Nephron progenitor cell (in vitro differentiated cells): ENCODE results near the gene PTPDC1.

Source experiments
- DNase-seq: peaks from one replicate; pipeline ENCODE4 v3.0.0; 2021
- H3K27ac Mint-ChIP-seq: 2 replicates; pipeline ENCODE4 v1.8.0; 2021; ENCODE audit warnings: mild to moderate bottlenecking, moderate library complexity, mixed read lengths
- H3K27me3 Mint-ChIP-seq: 2 replicates; pipeline ENCODE4 v1.8.0; 2021; ENCODE audit warnings: mild to moderate bottlenecking, low read depth, mixed read lengths; ENCODE audit not compliant: poor library complexity
- H3K36me3 Mint-ChIP-seq: 2 replicates; pipeline ENCODE4 v1.8.0; 2021; ENCODE audit warnings: low read depth, mixed read lengths
- H3K4me1 Mint-ChIP-seq: 2 replicates; pipeline ENCODE4 v1.8.0; 2021; ENCODE audit warnings: mixed read lengths
- H3K4me3 Mint-ChIP-seq: 2 replicates; pipeline ENCODE4 v1.8.0; 2021; ENCODE audit warnings: mild to moderate bottlenecking, moderate library complexity, mixed read lengths
- H3K9me3 Mint-ChIP-seq: 2 replicates; pipeline ENCODE4 v1.8.0; 2021; ENCODE audit warnings: mild to moderate bottlenecking, moderate library complexity, mixed read lengths
- TF ChIP-seq, protein P1 (sequence below): fragments of 200-600 bp; sonication (generic); IDR thresholded peaks from 2 replicates; pipeline ENCODE4 v1.5.0; 2021; ENCODE audit warnings: antibody characterized with exemption

PTPDC1 gene

DNA sequence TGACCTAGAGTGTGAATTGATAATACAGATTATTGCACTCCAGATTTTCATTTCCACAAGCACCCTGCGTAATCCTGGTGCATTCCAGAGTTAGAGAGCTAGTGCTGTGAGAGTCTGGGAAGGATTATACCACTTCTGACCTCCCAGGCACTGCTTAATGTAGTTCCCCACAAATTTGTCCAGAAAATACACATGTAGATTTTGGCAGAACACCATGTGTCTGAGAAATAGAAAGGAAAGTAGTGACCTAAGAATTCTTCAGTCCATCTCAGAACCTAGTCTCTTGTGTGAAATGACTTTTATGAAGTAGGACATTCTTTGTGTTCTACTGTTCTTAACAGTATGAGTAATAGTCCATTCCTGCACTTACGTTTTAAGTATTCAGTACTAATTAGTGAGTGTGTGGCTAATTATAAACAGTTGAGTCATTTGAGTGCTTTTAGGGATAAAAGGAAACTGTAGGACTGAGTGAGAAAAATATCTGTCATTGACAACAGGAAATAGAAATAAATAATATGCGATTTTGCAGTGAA, 27.8 kb upstream of the PTPDC1 start:
- Mint-ChIP-seq H3K9me3 (peaks cover 16% of the 10 kb centered on the region), H3K27me3 (no peaks in the 10 kb centered on the region), H3K4me1 (no peaks in the 10 kb centered on the region), H3K36me3 (peaks cover 28% of the 10 kb centered on the region), H3K4me3 (no peak overlapping the region), H3K27ac (no peak overlapping the region)
- TF ChIP-seq, protein P1, sequence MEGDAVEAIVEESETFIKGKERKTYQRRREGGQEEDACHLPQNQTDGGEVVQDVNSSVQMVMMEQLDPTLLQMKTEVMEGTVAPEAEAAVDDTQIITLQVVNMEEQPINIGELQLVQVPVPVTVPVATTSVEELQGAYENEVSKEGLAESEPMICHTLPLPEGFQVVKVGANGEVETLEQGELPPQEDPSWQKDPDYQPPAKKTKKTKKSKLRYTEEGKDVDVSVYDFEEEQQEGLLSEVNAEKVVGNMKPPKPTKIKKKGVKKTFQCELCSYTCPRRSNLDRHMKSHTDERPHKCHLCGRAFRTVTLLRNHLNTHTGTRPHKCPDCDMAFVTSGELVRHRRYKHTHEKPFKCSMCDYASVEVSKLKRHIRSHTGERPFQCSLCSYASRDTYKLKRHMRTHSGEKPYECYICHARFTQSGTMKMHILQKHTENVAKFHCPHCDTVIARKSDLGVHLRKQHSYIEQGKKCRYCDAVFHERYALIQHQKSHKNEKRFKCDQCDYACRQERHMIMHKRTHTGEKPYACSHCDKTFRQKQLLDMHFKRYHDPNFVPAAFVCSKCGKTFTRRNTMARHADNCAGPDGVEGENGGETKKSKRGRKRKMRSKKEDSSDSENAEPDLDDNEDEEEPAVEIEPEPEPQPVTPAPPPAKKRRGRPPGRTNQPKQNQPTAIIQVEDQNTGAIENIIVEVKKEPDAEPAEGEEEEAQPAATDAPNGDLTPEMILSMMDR: no peak
- no peak for DNase-seq

DNA sequence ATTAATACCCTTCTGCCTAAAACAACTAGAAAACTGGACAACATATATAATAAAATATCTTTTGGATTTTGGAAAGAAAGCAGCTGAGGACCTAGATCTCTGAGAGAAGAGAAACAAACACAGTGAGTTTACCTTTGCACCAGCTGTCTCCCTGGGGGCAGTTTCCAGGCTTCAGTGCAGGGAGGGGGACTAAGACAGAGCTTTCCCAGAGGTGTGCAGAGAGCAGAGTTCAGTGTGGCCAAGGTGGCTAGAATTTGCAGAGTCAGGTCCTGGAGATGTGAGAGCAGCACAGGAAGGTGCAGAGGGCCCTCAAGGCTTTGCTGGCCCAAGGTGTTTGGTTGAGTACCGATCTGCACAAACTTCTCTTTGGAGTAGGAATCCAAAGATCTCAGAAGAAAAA, 26.3 kb upstream of the PTPDC1 start:
- TF ChIP-seq, protein P1: no peak
- no peak overlapping the region for H3K4me3 Mint-ChIP-seq
- peaks cover 14% of the 10 kb centered on the region for H3K9me3 Mint-ChIP-seq
- H3K4me1 Mint-ChIP-seq: no peaks in the 10 kb centered on the region
- H3K27ac Mint-ChIP-seq: no peak overlapping the region
- no peak for DNase-seq
- no peaks in the 10 kb centered on the region for H3K27me3 Mint-ChIP-seq
- H3K36me3 Mint-ChIP-seq: peaks cover 32% of the 10 kb centered on the region

DNA sequence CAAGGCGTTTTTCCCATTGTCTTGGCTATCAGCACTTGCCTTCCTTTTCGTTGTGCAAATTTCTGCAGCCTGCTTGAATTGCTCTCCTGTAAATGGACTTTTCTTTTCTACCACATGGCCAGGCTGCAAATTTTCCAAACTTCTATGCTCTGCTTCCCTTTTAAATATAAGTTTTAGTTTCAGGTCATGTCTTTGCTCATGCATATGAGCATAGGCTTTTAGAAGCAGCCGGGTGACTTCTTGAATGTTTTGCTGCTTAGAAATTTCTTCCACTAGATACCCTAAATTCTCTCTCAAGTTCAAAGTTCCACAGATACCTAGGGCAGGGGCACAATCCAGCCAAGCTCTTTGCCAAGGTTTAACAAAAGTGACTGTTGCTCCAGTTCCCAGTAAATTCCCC, 22.4 kb upstream of the PTPDC1 start:
- Mint-ChIP-seq H3K9me3 (peaks cover 14% of the 10 kb centered on the region), H3K4me1 (peaks cover 5% of the 10 kb centered on the region), H3K36me3 (peaks cover 35% of the 10 kb centered on the region), H3K4me3 (no peak overlapping the region), H3K27ac (no peak overlapping the region), H3K27me3 (no peaks in the 10 kb centered on the region)
- DNase-seq: no peak
- TF ChIP-seq, protein P1: no peak

DNA sequence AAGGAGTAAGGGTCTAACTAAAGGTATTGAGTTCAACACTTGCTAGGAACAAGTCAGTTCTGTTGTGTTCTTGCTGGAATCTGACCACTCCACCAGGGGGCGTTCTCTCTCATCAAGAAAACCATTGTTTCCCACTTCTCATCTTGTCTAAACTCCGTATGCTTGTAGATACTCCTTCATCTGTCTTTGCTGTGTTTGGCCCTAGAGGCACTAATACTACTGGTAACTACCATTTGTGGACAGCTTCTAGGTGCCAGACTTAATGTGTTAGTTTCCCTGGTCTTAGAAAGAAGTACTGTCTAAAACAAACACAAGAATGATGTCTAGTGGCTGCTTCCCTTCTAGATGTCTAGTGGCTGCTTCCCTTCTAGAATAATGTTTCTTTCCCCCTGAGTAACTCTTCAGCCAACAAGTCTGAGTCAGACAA, 18.7 kb upstream of the PTPDC1 start:
- Mint-ChIP-seq H3K36me3 (peaks cover 48% of the 10 kb centered on the region), H3K27me3 (no peaks in the 10 kb centered on the region), H3K4me3 (no peak overlapping the region), H3K27ac (no peak overlapping the region), H3K9me3 (peaks cover 20% of the 10 kb centered on the region), H3K4me1 (peaks cover 5% of the 10 kb centered on the region)
- TF ChIP-seq, protein P1: peak; percentile 81
- DNase-seq: peak; percentile 77

DNA sequence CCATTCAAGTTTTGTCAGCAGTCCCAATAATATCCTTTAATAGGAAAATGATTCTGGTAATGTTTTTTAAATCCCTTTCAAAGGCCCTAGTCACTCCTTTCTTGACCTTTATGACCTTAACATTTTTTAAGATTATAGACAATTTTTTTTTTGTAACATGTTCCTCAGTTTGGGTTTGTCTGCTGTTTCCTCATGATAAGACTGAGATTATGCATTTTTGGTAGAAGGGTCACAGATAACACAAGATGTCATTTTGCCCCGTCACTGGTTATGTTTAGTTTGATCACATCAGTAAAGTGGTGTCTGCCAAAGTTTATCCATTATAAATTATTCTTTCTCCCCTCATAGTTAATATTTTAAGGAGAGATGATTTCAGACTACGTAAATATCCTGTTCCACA, 16.0 kb upstream of the PTPDC1 start:
- TF ChIP-seq, protein P1: no peak
- Mint-ChIP-seq H3K4me1 (peaks cover 5% of the 10 kb centered on the region), H3K4me3 (no peak overlapping the region), H3K27ac (no peak overlapping the region), H3K9me3 (peaks cover 25% of the 10 kb centered on the region), H3K27me3 (no peaks in the 10 kb centered on the region), H3K36me3 (peaks cover 56% of the 10 kb centered on the region)
- no peak for DNase-seq

DNA sequence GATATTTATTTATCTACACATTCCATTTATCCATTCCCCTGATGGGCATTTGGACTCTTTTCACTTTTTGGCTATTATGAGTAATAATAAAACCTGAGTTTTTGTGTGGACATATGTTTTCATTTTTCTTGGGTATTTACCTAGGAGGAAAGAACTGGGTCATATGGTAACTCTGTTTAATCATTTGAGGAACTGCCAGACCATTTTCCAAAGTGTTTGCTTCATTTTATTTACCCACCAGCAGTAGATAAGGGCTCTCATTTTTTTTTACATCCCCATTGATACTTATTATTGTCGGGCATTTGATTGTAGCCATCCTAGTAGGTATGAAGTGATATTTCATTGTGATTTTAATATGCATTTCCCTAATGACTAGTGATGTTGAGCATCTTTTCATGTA, 7.7 kb upstream of the PTPDC1 start:
- TF ChIP-seq, protein P1: no peak
- Mint-ChIP-seq H3K9me3 (peaks cover 9% of the 10 kb centered on the region), H3K27me3 (peaks cover 4% of the 10 kb centered on the region), H3K4me3 (no peak overlapping the region), H3K4me1 (peaks cover 3% of the 10 kb centered on the region), H3K27ac (no peak overlapping the region), H3K36me3 (peaks cover 46% of the 10 kb centered on the region)
- no peak for DNase-seq
